Stimulated activated CD8-positive, alpha-beta memory T cell treated with anti-CD3 and anti-CD28 coated beads, Interleukin-7, amount 100 ng/mL, for 48 hours (primary cell): ENCODE results near the gene PIGL.

Source experiments
- DNase-seq, 2 donors: peaks; one replicate each; pipeline ENCODE4 v3.0.0-alpha.2; 2020; ENCODE audit warnings: low read depth in 1 of 2; ENCODE audit errors: extremely low read depth in 1 of 2

PIGL gene

DNA sequence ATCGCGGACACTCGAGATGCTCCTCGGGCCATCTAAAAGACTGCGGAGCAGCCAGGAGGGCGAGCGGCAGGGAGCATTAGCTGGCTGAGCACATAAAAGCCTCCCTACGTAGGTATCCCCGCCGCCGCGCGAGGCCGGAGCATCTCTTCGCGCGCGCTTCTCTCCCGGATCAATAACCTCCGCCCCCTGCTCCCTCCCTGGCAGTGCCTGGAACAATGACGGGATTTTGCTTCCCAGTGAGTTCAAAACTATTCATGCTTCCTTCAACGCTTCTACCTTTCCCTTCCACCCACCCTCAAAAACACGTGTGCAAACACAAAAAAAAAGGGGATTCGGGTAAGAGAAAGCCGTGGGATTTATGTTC lies 135.3 kb downstream of the PIGL start:
- DNase-seq = peak in 1 of 2 donors; percentile 14

DNA sequence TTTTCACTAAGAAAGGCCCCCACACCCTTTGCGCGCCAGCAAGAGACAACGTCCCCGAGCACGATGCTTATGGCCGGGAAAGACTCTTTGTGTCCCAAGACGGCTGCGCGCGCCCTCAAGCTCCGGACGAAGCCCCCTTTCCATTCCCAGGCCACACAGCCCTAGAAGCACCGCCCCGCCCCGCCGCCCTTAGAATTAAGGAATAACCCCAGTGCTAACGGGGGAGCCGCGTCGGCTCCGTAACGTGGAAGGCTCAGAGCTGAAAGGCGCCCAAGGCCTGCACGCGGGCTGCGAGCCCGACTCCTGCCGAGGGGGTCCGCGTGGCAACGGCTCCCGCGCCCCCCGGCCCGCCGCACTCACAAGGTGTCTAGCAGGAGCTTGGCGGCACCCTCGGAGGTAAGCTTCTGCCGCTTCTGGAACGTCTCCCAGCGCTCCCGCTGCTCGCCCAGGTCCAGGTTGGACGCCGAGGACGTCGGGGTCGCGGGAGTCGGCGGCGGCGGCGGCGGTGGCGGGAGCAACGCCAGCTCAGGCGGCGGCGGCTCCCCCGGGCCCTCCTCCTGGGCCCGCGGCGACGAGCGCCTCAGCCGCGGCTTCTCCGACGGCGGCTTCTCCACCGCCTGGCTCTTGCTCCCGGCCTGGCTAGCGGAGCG lies 135.8 kb downstream of the PIGL start:
- DNase-seq = peak in 1 of 2 donors; percentile 7

DNA sequence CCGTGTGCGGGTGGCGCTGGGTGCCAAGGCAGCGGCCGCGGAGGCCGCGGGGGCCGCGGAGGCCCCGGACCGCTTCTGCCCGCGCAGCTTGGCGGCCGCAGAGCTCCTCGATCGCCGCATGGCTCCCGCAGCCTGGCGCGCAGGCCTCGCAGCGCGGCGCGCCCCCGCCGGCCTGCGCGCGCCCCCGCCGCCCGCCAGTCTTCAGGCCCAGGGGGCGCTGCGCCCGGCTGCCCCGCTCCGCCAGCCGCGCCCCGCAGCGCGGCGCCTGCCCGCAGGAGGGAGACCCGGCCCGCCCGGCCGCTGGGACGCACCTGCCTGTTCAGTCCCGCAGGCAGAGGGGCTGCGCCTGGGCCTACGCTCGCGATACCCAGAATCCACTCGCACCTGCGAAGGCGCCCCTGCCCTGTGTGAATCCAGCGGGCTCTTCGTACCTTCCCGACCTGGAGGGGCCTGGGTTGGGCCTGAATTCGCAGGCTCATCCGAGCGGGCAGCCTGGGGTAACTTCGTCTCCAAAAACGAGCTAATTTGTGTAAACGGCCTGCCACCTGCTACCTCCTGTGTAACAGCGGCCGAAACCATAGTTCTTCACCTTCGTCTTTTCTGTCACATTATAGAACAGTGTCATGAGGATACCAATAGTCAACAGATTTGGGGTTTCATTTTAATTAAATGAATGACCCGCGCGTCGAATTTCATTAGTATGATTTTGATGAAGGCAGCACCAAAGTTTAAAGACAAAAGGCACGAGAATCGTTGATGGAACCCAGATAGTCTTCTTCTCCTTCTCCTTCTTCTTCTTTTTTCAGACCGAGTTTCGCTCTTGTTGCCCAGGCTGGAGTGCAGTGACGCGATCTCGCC lies 136.5 kb downstream of the PIGL start, which contains the start of gene CENPV:
CENPV (minus strand) TSS at position 153 of the 858 bp plus-strand sequence; CDS start at position 120, 33 bp downstream.
- DNase-seq = peak; percentile 35 to 40

DNA sequence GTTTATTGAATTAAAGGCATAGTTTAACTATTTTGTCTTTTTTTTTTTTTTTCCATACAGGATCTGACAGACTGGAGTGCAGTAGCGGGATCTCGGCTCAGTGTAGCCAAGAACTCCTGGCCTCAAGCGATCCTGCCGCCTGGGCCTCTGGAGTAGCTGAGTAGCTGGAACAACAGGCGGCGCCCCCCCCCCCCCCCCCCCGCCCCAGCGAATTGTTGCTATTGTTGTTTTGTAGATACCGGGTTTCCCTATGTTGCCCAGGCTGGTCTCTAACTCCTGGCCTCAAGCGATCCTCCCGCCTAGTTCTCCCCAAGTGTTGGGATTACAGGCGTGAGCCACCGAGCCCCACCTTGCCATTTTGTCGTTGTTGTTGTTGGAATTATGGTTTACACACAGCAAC lies 137.6 kb downstream of the PIGL start:
- DNase-seq = no peak

DNA sequence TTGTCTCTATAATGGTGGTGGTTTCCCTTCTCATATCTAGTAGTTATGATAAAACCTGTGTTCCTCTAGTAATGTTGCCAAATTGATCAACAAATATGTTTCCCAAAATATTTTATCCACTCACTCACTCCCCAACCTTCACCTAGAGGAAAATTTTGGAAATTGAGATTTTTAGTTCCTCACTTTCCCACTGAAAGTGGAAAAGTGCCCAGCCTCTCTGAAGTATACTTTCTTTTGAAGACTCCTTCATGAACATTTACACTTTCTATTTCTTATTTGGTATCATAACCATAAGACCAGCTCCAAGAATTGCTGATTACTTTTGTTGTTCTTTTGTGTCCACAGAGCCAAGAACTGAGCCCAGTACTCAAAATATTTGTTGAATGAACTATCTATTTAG lies 141.4 kb downstream of the PIGL start:
- DNase-seq = no peak

DNA sequence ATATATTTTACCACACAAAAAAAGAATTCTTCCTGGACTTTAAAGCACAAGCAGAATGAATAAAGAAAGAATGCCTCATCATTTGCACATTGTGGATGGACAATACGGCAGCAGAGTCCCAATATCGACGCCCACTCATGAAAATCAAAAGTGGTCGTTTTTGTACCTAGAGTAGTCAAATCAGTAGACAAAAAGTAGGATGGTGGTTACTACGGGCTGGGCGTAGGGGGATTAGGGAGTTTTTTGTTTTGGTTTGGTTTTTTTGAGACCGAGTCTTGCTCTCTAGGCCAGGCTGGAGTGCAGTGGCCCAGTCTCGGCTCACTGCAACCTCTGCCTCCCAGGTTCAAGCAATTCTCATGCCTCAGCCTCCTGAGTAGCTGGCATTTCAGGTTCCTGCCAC lies 144.9 kb downstream of the PIGL start:
- DNase-seq = no peak

DNA sequence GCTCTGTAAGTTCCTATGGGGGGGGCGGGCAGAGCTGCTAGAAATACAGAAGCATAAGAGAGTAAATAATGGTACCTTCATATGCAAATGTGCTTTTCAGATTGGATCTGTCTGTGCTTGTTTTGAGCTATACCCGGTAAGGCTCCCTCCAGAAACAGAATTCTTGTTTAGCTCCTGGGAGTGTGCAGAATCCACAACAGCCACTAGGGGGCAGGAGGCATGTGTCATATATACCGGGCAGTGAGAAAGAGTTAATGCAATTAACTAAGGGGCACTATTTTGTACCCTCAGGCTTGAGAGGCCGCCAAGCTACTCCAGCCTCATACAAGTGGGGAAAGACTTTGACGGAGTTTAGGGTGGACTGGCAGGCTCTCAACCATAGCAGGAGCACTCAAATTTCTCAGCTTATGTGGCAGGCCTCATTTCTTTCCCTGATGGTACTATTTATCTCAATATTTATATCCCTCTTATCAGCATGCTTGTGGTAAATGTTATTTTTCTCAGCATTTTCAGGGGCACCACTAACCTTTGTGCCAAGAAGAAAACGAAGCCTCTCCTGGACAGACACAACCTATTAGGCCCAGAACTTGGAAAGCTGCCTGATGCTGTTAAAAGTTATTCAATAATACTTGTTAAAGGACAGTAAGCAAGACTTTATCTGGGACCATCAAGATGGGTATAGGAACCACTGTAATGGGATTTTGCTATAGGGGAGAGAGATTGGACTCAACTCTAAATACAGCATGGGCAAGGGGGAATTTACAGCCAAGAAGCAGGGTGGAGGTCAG lies 146.9 kb downstream of the PIGL start:
- DNase-seq = peak in 1 of 2 donors; percentile 55

DNA sequence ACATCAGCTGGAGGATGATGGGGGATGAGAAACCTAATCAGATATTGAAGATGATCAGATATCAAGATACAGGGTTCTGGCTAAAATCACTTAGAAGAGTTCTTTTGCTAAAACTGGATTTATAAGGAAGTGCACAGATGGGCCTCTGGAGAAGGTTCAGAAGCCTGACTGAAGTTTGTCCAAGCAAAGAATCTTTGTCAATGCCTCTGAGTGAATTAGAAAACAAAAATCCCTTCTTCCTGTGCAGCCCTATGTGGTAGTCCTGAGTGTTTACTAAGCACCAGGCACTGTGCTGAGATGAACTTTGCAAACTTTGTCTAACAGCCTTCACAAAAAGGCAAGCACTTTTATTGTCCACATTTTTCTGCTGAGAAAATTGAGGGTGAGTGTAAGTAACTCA lies 147.6 kb downstream of the PIGL start:
- DNase-seq = no peak

DNA sequence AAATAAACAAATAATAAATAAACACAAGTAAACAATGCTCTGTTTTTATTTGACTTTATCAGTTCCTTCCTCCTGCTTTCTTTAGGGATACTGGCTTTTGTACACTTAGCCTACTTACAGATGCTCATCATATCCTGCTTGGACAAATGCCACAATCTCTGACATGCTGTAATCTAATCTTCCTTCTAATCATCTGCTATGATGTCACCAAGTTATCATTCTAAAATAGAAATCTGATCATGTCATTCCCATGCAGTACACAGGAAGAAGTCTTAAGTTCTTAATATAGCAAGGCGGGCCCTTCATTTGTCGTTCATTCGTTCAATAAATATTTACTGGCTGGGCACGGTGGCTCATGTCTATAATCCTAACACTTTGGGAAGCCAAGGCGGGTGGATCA lies 154.7 kb downstream of the PIGL start:
- DNase-seq = no peak

DNA sequence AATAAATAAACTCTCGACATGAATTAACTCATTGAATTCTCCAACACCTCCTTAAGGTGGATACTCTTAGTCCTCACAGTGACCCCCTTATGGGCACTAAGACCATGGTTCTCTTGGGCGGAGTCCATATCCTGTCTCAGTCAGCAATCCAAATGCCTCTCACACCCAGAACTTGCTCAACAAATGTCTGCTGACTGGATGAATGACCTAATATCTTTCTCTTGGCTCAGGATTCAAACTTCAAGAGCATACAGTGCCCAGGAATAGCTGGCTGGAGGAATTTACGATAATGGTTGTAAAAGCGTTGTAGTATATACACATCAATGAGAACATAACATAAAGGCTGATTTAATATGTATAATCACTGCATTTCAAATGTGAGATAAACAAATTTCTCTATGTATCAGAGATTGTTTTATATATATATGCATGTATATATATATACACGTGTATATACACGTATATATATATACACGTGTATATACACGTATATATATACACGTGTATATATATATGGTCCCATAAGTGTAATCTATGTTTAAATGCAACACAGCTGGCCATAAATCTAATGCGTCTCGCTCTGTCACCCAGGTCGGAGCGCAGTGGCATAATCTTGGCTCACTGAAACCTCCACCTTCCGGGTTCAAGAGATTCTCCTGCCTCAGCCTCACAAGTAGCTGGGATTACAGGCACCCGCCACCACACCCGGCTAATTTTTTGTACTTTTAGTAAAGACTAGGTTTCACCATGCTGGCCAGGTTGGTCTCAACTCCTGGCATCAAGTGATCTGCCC lies 157.3 kb downstream of the PIGL start:
- no peak for DNase-seq
